Measurements from ENCODE around the gene ALG14.

The ALG14 gene

GRCh38 chr1:95111014-95111413 is 38.3 kb upstream of the ALG14 start:
- Histone ChIP-seq H4K20me1 (ENCODE audit: low read depth, low read length) (no peaks in the 10 kb centered on the region), H2AFZ (ENCODE audit: low read depth, low read length, severe bottlenecking) (no peak overlapping the region), H3K4me2 (ENCODE audit: low read depth, low read length, poor library complexity, severe bottlenecking) (no peak overlapping the region), H3F3A (ENCODE audit: insufficient read depth) (no peaks in the 10 kb centered on the region), H3K27me3 (ENCODE audit: low read length) (no peaks in the 10 kb centered on the region), H3K36me3 (ENCODE audit: low read length) (no peaks in the 10 kb centered on the region), H3K9me3 (ENCODE audit: insufficient read depth, low read length) (no peaks in the 10 kb centered on the region), H3K9me2 (replicated peaks; ENCODE audit: insufficient read depth, low read length) (no peaks in the 10 kb centered on the region), H3K4me3 (ENCODE audit: insufficient read depth, low read length, poor library complexity, severe bottlenecking) (no peak overlapping the region), H3K79me2 (ENCODE audit: insufficient read depth, low read length) (no peaks in the 10 kb centered on the region), H3K27ac (ENCODE audit: low read depth, low read length) (no peak overlapping the region), H3K9ac (ENCODE audit: low read length) (no peak overlapping the region)
- TF ChIP-seq CTCF (IDR thresholded peaks at IDR 0.05; ENCODE audit: insufficient read depth, low read length, poor library complexity, severe bottlenecking) (no peak), EZH2phosphoT487 (conservative IDR thresholded peaks at IDR 0.05; ENCODE audit: low read length) (no peak)

GRCh38 chr1:95108792-95109191 is 36.0 kb upstream of the ALG14 start:
- Histone ChIP-seq H3F3A (ENCODE audit: insufficient read depth) (no peaks in the 10 kb centered on the region), H3K27ac (ENCODE audit: low read depth, low read length) (no peak overlapping the region), H3K27me3 (ENCODE audit: low read length) (no peaks in the 10 kb centered on the region), H3K36me3 (ENCODE audit: low read length) (no peaks in the 10 kb centered on the region), H3K9ac (ENCODE audit: low read length) (no peak overlapping the region), H3K79me2 (ENCODE audit: insufficient read depth, low read length) (no peaks in the 10 kb centered on the region), H3K9me2 (replicated peaks; ENCODE audit: insufficient read depth, low read length) (no peaks in the 10 kb centered on the region), H3K9me3 (ENCODE audit: insufficient read depth, low read length) (no peaks in the 10 kb centered on the region), H2AFZ (ENCODE audit: low read depth, low read length, severe bottlenecking) (no peak overlapping the region), H4K20me1 (ENCODE audit: low read depth, low read length) (no peaks in the 10 kb centered on the region), H3K4me2 (ENCODE audit: low read depth, low read length, poor library complexity, severe bottlenecking) (no peak overlapping the region), H3K4me3 (ENCODE audit: insufficient read depth, low read length, poor library complexity, severe bottlenecking) (no peak overlapping the region)
- no peak for TF ChIP-seq CTCF (IDR thresholded peaks at IDR 0.05; ENCODE audit: insufficient read depth, low read length, poor library complexity, severe bottlenecking)
- no peak for TF ChIP-seq EZH2phosphoT487 (conservative IDR thresholded peaks at IDR 0.05; ENCODE audit: low read length)

GRCh38 chr1:95098196-95098595 is 25.4 kb upstream of the ALG14 start:
- no peaks in the 10 kb centered on the region for H3F3A ChIP-seq (ENCODE audit: insufficient read depth)
- no peak overlapping the region for H3K9ac ChIP-seq (ENCODE audit: low read length)
- TF ChIP-seq CTCF (IDR thresholded peaks at IDR 0.05; ENCODE audit: insufficient read depth, low read length, poor library complexity, severe bottlenecking) (no peak), EZH2phosphoT487 (conservative IDR thresholded peaks at IDR 0.05; ENCODE audit: low read length) (no peak)
- no peaks in the 10 kb centered on the region for H3K27me3 ChIP-seq (ENCODE audit: low read length)
- no peaks in the 10 kb centered on the region for H4K20me1 ChIP-seq (ENCODE audit: low read depth, low read length)
- H3K36me3 ChIP-seq (ENCODE audit: low read length): no peaks in the 10 kb centered on the region
- H3K27ac ChIP-seq (ENCODE audit: low read depth, low read length): no peak overlapping the region
- H3K9me2 ChIP-seq (replicated peaks; ENCODE audit: insufficient read depth, low read length): no peaks in the 10 kb centered on the region
- H3K79me2 ChIP-seq (ENCODE audit: insufficient read depth, low read length): no peaks in the 10 kb centered on the region
- H3K4me2 ChIP-seq (ENCODE audit: low read depth, low read length, poor library complexity, severe bottlenecking): no peak overlapping the region
- H2AFZ ChIP-seq (ENCODE audit: low read depth, low read length, severe bottlenecking): no peak overlapping the region
- H3K9me3 ChIP-seq (ENCODE audit: insufficient read depth, low read length): no peaks in the 10 kb centered on the region
- H3K4me3 ChIP-seq (ENCODE audit: insufficient read depth, low read length, poor library complexity, severe bottlenecking): no peak overlapping the region
